ENCODE data around the gene PKD1L1. TPM values are rescaled to one million over a fixed set of nuclear protein-coding genes. Genes with fewer than 3 reads are reported as not detected.
"Not testable (repeated sequence)": the region's sequence is repeated elsewhere in the genome, so short reads cannot be mapped to it uniquely, and the experiment has no call there.

The PKD1L1 gene, protein sequence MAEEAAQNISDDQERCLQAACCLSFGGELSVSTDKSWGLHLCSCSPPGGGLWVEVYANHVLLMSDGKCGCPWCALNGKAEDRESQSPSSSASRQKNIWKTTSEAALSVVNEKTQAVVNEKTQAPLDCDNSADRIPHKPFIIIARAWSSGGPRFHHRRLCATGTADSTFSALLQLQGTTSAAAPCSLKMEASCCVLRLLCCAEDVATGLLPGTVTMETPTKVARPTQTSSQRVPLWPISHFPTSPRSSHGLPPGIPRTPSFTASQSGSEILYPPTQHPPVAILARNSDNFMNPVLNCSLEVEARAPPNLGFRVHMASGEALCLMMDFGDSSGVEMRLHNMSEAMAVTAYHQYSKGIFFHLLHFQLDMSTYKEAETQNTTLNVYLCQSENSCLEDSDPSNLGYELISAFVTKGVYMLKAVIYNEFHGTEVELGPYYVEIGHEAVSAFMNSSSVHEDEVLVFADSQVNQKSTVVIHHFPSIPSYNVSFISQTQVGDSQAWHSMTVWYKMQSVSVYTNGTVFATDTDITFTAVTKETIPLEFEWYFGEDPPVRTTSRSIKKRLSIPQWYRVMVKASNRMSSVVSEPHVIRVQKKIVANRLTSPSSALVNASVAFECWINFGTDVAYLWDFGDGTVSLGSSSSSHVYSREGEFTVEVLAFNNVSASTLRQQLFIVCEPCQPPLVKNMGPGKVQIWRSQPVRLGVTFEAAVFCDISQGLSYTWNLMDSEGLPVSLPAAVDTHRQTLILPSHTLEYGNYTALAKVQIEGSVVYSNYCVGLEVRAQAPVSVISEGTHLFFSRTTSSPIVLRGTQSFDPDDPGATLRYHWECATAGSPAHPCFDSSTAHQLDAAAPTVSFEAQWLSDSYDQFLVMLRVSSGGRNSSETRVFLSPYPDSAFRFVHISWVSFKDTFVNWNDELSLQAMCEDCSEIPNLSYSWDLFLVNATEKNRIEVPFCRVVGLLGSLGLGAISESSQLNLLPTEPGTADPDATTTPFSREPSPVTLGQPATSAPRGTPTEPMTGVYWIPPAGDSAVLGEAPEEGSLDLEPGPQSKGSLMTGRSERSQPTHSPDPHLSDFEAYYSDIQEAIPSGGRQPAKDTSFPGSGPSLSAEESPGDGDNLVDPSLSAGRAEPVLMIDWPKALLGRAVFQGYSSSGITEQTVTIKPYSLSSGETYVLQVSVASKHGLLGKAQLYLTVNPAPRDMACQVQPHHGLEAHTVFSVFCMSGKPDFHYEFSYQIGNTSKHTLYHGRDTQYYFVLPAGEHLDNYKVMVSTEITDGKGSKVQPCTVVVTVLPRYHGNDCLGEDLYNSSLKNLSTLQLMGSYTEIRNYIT (N-terminal part only)
- 1.1 TPM for total RNA-seq

DNA sequence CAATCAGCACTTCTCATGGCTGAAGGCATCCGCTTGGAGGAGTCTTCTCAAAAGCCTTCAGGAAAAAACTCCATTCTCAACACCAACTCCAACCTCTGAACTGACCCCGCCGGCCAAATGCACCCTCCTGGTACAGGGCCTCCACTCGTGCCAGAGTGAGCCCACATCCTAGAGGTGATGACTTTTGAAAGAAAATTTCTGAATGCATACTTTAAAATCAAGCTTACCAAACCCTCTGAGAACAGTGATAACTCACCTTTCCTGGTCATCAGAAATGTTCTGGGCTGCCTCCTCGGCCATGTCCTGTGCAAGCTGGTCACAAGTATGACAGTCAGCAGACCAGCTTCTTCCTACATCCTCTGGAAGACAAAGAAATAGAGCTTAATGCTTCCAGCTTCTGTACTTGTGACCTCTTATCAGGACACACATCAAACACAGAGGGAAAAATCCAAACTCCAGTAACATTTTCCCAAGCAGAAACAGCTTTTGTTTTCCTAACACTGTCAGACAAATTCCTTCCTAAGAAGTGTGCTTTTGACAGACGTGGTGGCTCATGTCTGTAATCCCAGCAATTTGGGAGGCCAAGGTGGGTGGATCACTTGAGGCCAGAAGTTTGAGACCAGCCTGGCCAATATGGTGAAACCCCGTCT, at the start of gene PKD1L1:
PKD1L1 (minus strand) TSS at position 326 of the 650 bp plus-strand sequence; CDS start at position 300, 26 bp downstream.
- no peak for DNase-seq

DNA sequence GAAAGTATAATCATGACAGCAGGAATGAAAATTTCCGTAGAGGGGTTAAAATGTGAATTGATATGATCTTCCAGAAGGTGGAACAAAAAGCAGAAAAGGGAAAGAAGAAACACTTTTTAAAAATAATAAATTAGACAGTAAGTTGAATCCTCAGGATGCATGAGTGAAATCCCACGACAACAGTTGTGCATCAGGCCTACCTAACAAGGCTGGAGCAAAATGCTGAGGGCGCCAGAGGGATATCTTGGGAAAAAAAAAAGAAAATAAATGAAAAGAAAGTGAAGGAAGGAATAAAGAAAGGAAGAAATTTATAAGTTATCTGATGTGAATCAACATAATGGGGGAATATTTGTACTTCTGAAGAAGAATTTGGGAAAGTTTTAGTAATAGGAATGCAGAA, 44.2 kb upstream of the PKD1L1 start:
- no peak for DNase-seq

DNA sequence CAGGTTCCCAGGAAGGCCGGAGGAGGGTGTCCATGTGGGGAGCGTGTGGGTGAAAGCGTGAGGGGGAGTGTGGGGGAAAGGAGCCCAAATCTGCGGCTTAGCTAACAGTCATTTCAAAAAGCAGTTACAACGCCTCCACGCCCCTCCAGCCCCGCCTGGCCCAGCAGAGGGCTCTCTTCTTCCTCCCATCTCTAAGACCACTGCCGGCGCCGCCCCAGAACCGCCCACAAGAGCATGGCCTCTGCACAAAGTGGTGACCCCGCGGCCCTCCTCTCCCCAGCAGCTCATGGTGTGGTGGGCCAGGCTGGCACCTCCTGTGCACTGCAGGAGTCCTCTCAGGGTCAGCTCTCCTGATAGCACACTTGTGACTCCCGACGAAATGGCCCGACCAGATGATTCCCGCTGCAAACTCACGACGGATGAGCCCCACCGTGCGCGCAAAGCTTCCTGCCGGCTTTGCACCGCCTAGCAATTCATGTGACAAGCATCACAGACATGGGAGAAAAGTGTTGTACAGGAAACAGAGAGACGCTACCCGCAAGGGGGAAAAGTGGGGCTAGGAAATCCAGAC, 43.6 kb upstream of the PKD1L1 start:
- DNase-seq: peak; percentile 89

DNA sequence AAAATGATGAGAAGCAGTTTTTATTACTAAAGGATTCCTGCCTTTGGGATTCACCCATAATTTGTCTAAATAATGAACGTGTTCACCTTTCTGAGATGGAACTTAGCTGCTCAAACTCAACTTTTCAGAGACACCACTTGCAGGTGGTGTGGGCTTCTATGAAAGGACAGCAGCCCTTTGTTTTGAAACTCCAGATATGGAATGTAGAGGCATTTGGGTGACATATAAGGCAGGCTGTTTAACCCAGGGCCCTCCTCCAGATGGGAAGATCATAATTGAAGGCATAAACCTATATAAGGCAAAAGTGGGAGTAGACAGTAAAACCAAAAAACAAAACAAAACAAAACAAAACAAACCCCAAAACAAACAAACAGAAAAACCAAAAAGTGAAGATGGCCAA, 43.0 kb upstream of the PKD1L1 start:
- DNase-seq: no peak

DNA sequence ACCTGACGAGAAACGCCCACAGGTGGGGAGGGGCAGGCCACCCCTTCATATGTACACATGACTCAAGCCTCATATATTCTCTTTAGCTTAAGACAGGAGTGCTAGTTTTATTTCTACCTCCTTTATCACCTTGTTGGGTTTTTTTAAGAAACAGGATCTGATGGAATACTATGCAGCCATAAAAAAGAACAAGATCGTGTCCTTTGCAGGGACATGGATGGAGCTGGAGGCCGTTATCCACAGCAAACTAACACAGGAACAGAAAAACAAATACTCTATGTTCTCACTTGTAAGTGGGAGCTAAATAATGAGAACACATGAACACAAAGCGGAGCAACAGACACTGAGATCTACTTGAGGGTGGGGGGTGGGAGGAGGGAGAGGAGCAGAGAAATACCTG, 42.3 kb upstream of the PKD1L1 start:
- no peak for DNase-seq

DNA sequence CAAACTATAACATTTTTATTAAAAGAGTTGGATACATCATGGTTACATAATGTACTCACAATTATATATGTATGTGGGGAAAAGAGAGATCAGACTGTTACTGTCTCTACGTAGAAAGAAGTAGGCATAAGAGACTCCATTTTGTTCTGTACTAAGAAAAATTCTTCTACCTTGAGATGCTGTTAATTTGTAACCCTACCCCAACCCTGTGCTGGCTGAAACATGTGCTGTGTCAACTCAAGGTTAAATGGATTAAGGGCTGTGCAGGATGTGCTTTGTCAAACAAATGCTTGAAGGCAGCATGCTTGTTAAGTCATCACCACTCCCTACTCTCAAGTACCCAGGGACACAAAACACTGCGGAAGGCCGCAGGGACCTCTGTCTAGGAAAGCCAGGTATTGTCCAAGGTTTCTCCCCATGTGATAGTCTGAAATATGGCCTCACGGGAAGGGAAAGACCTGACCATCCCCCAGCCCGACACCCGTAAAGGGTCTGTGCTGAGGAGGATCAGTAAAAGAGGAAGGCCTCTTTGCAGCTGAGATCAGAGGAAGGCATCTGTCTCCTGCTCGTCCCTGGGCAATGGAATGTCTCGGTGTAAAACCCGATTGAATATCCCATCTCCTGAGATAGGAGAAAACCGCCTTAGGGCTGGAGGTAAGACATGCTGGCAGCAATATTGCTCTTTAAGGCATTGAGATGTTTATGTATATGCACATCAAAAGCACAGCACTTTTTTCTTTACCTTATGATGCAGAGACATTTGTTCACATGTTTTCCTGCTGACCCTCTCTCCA, 41.5 kb upstream of the PKD1L1 start:
- DNase-seq: peak; percentile 41

DNA sequence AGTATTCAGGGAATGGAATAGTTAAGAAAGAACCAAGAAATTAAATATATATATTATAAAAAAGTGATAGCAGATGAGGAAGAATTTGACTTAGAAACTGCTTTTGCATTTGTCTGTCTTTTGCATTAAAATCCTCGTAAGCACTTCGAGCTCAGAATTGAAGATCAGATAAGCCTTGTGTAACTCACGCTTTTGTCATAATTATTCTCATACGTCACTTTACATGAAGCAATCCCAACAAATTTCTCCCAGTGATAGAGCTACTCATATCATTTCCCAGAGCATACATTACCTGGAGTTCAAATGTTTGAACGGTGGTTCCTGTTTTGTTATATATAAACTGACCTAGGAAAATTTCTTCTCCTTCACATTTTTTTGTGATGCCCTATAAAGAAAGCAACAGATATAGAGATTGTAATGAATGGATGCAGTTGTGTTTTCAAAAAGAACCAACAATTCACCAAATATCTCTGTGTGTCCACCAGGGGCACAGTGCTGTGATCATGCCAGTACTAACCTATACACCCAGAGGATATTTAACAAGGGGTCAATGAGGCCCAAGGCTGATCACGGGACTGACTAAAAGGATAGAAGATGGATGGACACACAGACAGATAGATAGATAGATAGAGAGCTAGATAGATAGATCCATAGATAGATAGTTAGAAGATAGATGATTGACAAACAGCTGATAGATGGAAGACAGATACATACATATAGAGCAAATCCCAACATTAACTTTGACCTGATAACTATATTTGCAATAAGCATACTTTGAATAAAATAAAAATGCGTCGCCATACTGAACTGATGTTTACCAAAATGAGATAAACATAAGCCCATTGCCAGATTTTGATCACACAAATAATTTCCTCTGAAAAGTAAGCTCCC, 40.5 kb upstream of the PKD1L1 start:
- no peak for DNase-seq

DNA sequence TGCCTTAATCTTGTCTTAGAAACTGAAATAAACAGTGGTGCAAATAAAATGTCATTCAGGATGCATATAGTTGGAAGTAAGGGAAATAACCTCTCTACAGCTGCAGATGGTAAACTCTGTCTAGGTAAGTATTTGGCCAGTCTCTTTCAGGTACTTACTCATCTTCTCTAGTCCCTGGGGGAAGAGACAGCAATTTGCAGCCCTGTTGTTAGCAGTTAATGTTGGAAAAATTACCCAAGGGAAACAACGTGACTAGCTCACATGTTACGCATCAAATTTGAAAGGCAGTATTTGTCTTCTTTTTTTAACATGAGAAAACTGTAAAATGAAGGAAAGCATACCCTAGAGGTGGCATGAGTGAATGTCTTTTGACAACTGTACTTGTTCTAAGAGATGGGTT, 34.3 kb upstream of the PKD1L1 start:
- DNase-seq: no peak

DNA sequence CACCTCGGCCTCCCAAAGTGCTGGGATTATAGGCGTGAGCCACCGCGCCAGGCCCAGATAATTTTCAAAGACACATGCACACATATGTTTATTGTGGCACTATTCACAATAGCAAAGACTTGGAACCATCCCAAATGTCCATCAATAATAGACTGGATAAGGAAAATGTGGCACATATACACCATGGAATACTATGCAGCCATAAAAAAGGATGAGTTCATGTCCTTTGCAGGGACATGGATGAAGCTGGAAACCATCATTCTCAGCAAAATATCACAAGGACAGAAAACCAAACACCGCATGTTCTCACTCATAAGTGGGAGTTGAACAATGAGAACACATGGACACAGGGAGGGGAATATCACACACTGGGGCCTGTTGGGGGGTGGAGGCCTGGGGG, 32.4 kb upstream of the PKD1L1 start:
- not testable (repeated sequence) for DNase-seq

DNA sequence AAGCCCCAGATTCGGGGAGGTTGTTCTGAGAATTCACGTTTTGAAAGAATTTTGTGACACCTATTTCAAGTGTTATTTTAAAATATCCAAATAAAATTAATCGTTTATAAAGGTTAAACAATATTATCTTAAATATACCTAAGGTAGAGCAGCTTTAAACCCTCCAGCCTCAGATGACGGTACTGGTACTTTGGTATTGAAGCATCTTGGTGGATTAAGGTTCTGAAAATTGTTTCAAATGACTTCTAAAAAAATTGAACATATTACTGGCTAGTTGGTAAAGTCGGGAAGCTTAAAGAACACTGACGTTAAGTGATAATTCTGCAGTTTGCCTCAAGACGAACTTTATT, 31.5 kb upstream of the PKD1L1 start:
- DNase-seq: no peak

DNA sequence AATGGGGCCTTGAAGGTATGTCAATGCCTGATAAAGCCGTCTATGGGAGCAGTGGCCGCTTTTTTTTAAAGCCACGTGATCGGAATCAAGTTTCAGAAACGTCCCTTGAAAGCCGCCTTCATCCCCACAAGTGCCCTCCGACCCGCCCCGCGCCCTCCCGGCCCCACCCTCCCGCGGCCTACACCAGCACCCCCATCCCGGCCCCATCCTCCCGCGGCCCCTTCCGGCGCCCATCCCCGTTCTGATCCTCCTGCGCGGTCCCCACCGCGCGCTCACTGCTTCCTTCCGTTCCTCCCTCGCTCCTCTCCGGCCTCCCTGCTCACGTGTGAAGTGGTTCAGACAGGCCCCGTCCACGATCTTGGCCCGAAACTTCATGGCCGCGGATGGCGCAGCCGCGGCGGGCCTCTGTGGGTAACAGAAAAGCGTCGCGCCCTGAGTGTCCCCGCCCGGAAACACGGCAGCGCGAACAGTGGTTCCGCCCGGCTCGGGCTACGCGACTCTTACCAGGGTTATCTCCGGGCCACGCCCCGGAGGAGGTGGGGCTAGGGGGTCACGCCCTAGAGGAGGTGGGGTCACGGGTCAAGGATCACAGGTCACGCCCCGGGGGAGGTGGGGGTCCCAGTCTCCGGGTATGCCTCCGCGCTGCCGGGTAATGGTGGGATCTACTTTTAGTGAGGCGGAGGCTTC, 31.0 kb upstream of the PKD1L1 start, which contains the start of gene HUS1:
HUS1 (minus strand) TSS at position 471 of the 687 bp plus-strand sequence; CDS start at position 375, 96 bp downstream.
- DNase-seq: peak; percentile 95

DNA sequence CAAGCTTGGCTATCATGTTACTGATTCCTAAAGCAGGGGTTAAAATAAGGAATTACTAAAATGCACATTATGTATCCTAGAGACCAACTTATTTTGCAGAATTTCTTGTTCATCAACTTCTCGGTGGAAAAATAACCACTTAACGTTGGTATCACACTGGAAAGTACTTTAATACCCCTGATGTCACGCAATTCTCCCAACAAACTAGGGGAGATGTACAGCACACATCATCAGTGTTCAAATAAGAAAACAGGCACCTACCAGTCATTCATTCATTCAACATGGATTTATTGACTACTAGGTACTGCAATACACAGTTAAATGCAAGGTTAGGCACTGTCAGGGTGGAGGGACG, 30.5 kb upstream of the PKD1L1 start:
- no peak for DNase-seq

DNA sequence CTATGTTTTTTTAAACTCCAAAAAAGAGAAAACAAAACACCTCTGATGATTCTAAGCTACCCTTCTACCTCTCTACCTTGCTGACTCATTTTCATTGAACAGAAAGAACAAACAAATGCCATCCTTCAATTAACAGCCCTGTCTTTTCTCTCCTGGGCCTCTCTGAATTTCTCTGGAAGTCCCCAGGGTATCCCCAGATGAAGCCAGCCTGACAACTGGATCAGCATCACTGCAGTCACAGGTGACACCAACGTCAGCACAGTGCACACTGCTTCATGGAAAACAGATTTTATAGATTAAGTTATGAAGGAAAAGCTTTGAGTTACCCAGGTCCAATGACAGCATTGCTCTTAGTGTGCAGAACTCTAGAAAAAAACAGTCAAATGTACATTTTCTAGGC, 25.5 kb upstream of the PKD1L1 start:
- DNase-seq: no peak

DNA sequence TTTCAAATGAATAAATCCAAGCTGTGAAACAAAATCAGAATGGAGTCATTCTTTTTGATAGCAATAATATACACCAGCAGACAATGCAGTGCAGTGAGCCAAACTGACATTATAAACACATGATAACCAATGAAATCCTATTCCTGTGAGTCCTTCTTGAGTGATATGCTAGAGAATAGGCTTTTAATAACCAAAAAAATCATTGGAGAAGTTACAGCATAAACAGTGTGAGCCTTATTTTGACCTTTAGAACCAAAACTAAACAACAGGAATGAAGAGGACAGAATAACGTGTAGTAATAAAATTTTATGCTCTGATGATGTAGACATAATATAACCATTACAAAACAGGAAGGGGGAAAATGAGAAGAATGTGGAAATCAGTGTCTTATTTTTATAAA, 22.5 kb upstream of the PKD1L1 start:
- DNase-seq: no peak

DNA sequence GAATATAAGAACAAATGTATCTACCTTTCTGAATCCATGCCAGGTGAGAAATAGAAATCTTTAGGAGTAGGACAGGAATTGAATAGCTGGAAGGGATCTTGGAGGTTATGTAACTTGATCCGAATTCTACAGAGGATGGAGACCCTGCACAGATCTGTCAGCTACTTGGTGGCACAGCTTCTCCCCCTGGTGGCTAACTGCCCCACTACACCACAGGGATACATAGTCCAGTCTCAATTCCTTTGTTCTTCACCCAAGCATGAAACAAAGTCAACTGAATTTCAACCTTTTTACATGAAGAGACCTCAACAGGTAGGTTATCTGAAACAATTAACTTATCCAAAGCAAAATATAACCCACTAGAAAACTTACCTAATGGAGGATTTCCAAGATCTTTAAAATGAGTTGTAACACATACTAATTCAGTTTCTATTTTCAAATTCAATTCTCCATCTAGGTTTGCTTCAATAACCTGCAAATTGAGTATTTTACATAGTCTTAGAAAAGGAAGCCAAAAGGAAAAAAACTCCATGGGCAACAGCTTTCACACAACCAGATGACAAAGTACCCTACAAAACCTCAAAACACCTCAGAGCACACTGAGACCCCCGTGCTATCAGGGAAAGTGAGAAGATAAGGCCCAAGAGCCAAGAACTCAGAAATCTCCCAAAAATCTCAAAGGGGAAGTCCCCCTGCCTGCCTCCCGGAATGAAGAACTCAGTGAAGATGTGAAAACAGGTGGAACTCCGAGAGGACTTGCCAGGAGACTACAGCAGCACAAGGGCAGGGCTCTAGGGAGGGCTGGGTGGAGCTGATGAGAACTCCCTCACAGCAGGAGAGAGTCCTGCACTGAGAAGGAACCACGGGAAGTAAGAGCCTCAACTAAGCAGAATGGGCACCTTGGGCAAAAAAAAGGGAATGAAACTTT, 20.8 kb upstream of the PKD1L1 start:
- peak; percentile 81 for DNase-seq

DNA sequence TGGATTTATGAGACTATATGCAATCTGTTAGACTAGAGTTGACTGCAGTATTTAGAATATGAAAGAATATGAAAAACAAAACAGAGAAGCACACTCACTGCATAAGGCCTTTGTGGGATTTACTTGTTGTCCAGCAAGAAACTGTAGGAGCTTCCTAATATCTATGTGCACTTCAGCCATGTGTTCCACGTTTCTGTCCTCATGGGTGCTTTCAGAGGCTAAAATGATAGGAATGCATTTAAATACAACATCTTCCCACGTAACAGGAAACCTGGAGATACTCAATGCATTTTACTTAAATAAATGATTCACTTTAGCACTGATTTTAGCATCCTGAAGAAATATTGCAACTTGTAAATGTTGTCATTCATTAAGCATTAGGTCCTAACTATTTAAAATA, 19.4 kb upstream of the PKD1L1 start:
- DNase-seq: no peak

DNA sequence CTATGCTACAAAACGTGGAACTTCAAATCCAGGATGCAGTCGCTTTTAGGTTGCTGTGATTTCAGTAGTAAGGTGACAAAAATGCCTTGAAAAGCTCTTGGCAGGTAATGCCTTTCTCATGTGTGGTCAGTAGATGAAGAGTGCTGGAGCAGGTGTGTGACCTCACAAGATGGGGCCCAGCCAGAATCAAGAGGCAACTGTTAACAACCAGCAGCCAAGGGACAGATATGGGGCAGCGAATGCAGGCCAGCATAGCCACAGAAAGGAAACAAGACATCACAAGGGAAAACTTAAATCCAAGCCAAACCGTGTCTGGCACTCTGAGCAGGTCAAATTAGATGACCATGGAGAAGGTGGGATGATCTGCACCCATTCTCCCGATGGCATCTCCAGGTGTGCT, 18.9 kb upstream of the PKD1L1 start:
- DNase-seq: no peak

DNA sequence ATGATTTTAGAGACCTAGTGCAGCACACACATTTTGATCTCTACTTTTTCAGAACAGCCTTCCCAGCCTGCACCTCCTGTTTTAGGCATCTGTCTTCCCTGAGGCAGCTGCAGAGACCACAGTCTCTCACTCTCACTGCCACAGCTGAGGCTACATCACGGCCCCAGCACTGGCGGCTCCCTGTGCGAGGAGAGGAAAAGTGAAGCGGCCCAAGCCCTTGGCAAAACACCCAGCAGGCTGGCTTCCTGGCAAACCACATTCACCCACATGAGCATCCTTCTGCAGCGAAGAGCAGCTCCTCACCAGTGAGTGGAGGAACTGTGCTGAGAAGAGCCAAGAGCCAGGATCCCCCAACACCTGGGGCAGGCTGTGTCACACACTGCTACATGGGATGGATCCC, 17.2 kb upstream of the PKD1L1 start:
- no peak for DNase-seq
